ENCODE results near the gene ABHD2. TPM values are rescaled to one million over a fixed set of nuclear protein-coding genes. Genes with fewer than 3 reads are reported as not detected.
A peak's percentile ranks its signal among the peaks of the same experiment; 100 is the strongest.
"Not testable (repeated sequence)": the region's sequence is repeated elsewhere in the genome, so short reads cannot be mapped to it uniquely, and the experiment has no call there.

Gene ABHD2
- total RNA-seq, 1 experiment from 2014 or later = 52.4 TPM

- CTCF ChIA-PET = no interaction called here
- BruUV-seq (replicated peaks) = no TSS peak
- peaks cover 13% of the 10 kb centered on the region for H3K4me1 ChIP-seq (ENCODE audit: insufficient read depth, low read length, poor library complexity, severe bottlenecking)
- intact Hi-C loops (cut with micrococcal nuclease; ENCODE audit: unreplicated experiment) = no loop called here
- peaks cover 7% of the 10 kb centered on the region for H3K9me3 ChIP-seq (ENCODE audit: low read depth, low read length, poor library complexity, severe bottlenecking)
- H3K36me3 ChIP-seq (ENCODE audit: insufficient read depth, low read length, poor library complexity, severe bottlenecking) = peaks cover 47% of the 10 kb centered on the region
- no peaks in the 10 kb centered on the region for H3K27me3 ChIP-seq (replicated peaks; ENCODE audit: insufficient read depth, low read depth, low read length, poor library complexity)
- no peak overlapping the region for H3K4me3 ChIP-seq (ENCODE audit: low read depth, low read length, poor library complexity, severe bottlenecking)
- POLR2A ChIA-PET (ENCODE audit: low non-redundant PET) = no interaction called here
- DNase-seq (ENCODE audit: low spot score) = no peak
- peak overlapping the region; percentile 19 for H3K27ac ChIP-seq (ENCODE audit: low read depth, low read length, poor library complexity, severe bottlenecking)
- TF ChIP-seq EZH2 (IDR thresholded peaks at IDR 0.05; ENCODE audit: borderline replicate concordance, low read depth, low read length, poor library complexity, severe bottlenecking) = no peak
- TF ChIP-seq, protein P1, sequence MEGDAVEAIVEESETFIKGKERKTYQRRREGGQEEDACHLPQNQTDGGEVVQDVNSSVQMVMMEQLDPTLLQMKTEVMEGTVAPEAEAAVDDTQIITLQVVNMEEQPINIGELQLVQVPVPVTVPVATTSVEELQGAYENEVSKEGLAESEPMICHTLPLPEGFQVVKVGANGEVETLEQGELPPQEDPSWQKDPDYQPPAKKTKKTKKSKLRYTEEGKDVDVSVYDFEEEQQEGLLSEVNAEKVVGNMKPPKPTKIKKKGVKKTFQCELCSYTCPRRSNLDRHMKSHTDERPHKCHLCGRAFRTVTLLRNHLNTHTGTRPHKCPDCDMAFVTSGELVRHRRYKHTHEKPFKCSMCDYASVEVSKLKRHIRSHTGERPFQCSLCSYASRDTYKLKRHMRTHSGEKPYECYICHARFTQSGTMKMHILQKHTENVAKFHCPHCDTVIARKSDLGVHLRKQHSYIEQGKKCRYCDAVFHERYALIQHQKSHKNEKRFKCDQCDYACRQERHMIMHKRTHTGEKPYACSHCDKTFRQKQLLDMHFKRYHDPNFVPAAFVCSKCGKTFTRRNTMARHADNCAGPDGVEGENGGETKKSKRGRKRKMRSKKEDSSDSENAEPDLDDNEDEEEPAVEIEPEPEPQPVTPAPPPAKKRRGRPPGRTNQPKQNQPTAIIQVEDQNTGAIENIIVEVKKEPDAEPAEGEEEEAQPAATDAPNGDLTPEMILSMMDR (conservative IDR thresholded peaks at IDR 0.05; ENCODE audit: low read depth, low read length) = no peak
Measured at GRCh38 chr15:89247446-89247845, 159.2 kb downstream of the ABHD2 start.

GRCh38 chr15:89248584-89248983, 160.3 kb downstream of the ABHD2 start:
- POLR2A ChIA-PET (ENCODE audit: low non-redundant PET) = no interaction called here
- Histone ChIP-seq H3K9me3 (ENCODE audit: low read depth, low read length, poor library complexity, severe bottlenecking) (peaks cover 7% of the 10 kb centered on the region), H3K36me3 (ENCODE audit: insufficient read depth, low read length, poor library complexity, severe bottlenecking) (peaks cover 50% of the 10 kb centered on the region), H3K27me3 (replicated peaks; ENCODE audit: insufficient read depth, low read depth, low read length, poor library complexity) (no peaks in the 10 kb centered on the region), H3K27ac (ENCODE audit: low read depth, low read length, poor library complexity, severe bottlenecking) (no peak overlapping the region), H3K4me1 (ENCODE audit: insufficient read depth, low read length, poor library complexity, severe bottlenecking) (peaks cover 5% of the 10 kb centered on the region), H3K4me3 (ENCODE audit: low read depth, low read length, poor library complexity, severe bottlenecking) (no peak overlapping the region)
- BruUV-seq (replicated peaks) = no TSS peak
- intact Hi-C loops (cut with micrococcal nuclease; ENCODE audit: unreplicated experiment) = no loop called here
- CTCF ChIA-PET = no interaction called here
- TF ChIP-seq EZH2 (IDR thresholded peaks at IDR 0.05; ENCODE audit: borderline replicate concordance, low read depth, low read length, poor library complexity, severe bottlenecking) = no peak
- TF ChIP-seq, protein P1 (conservative IDR thresholded peaks at IDR 0.05; ENCODE audit: low read depth, low read length) = no peak
- no peak for DNase-seq (ENCODE audit: low spot score)

- H3K9me3 ChIP-seq (ENCODE audit: low read depth, low read length, poor library complexity, severe bottlenecking); BruUV-seq (replicated peaks); DNase-seq (ENCODE audit: low spot score); H3K27me3 ChIP-seq (replicated peaks; ENCODE audit: insufficient read depth, low read depth, low read length, poor library complexity); CTCF ChIA-PET; H3K4me3 ChIP-seq (ENCODE audit: low read depth, low read length, poor library complexity, severe bottlenecking); intact Hi-C loops (cut with micrococcal nuclease; ENCODE audit: unreplicated experiment); H3K4me1 ChIP-seq (ENCODE audit: insufficient read depth, low read length, poor library complexity, severe bottlenecking); POLR2A ChIA-PET (ENCODE audit: low non-redundant PET); H3K27ac ChIP-seq (ENCODE audit: low read depth, low read length, poor library complexity, severe bottlenecking): not testable (repeated sequence)
- H3K36me3 ChIP-seq (ENCODE audit: insufficient read depth, low read length, poor library complexity, severe bottlenecking) = peaks cover 63% of the 10 kb centered on the region
Measured at GRCh38 chr15:89250142-89250541, 161.9 kb downstream of the ABHD2 start.

Other genes starting within 250 kb of the ABHD2 start
- gene HAPLN3, start 192.9 kb upstream of the ABHD2 start, total RNA-seq (2021) = 1.4 and 2.0 TPM in 2 replicates
- 118 and 129 TPM in 2 replicates for gene MFGE8, start 175.1 kb upstream of the ABHD2 start, total RNA-seq (2021)
- gene RLBP1, start 133.1 kb downstream of the ABHD2 start, total RNA-seq (2021) = not detected in 2 replicates
- 163 and 175 TPM in 2 replicates for gene FANCI, start 155.5 kb downstream of the ABHD2 start, total RNA-seq (2021)
- 63.5 and 166 TPM in 2 replicates for gene POLG, start 246.4 kb downstream of the ABHD2 start, total RNA-seq (2021)